Mucosa of descending colon (tissue), 3 donors: ENCODE results near the gene INTS6L. TPM values are rescaled to one million over a fixed set of nuclear protein-coding genes. Genes with fewer than 3 reads are reported as not detected.

Experiments used
- ATAC-seq: fragments of 200-7000 bp; cut with Tn5 transposase; one replicate; pipeline ENCODE4 v1.9.1; 2020; ENCODE audit warnings: mild to moderate bottlenecking, moderate library complexity
- DNase-seq, 3 donors: peaks; one replicate each; pipeline ENCODE4 v3.0.0-alpha.2; 2020
- H3K36me3 ChIP-seq: fragments of 200-600 bp; one replicate; pipeline ENCODE4 v1.8.0; 2021; ENCODE audit warnings: low read depth, mild to moderate bottlenecking
- H3K4me1 ChIP-seq: fragments of 200-600 bp; one replicate; pipeline ENCODE4 v1.8.0; 2021; ENCODE audit warnings: low read depth, mild to moderate bottlenecking
- H3K4me3 ChIP-seq: fragments of 200-600 bp; one replicate; pipeline ENCODE4 v1.8.0; 2021; ENCODE audit warnings: mild to moderate bottlenecking
- H3K9me3 ChIP-seq: fragments of 200-600 bp; one replicate; pipeline ENCODE4 v1.8.0; 2021; ENCODE audit warnings: mild to moderate bottlenecking
- CTCF ChIP-seq: fragments of 200-600 bp; IDR thresholded peaks from one replicate; pipeline ENCODE4 v1.8.0; 2022; ENCODE audit warnings: antibody characterized with exemption, mild to moderate bottlenecking
- intact Hi-C, 2 donors: fragments of 100-400 bp; cut with DNase I in 1 of 2; cut with micrococcal nuclease in 1 of 2; formaldehyde crosslinking; loops; one replicate each; pipeline versions ENCODE4 v1.11.0 to v1.11.1; 2022; cut with DNase I, micrococcal nuclease
- total RNA-seq, 3 donors: library from RNA; stranded (reverse); fragmentation: NEBNext Ultra II Directional in 2 of 3; extraction: Animal tissue kit (Norgen Biotek cat#: 25700) in 2 of 3; gene quantifications; one replicate each; pipeline versions ENCODE4 v1.2.1 to v1.2.4, GENCODE V29; 2021 to 2023
- donor health status: DM: no; HTN: no; CAD: no; lungs with moderate emphysema.
- donor health status: DM: no; HTN: no; CAD: no.
- donor health status: DM: no; HTN: yes; CAD: no.

INTS6L gene
- total RNA-seq, 3 donors from 2014 or later, result 14.2 to 19.8 (median 15.0) TPM

GRCh38 chrX:135484641-135485289 is 35.7 kb upstream of the INTS6L start:
- ATAC-seq, result no peak
- H3K4me3 ChIP-seq, result no peak overlapping the region
- H3K9me3 ChIP-seq, result no peaks in the 10 kb centered on the region
- H3K4me1 ChIP-seq, result no peaks in the 10 kb centered on the region
- no peak for TF ChIP-seq CTCF
- no peaks in the 10 kb centered on the region for H3K36me3 ChIP-seq
- DNase-seq, result peak in 1 of 3 donors; percentile 35
- intact Hi-C loops, result loop anchor here in 1 of 2 donors (10.0 kb wide), 1 partner anchor 90 kb away; no protein-coding TSS in a partner anchor

GRCh38 chrX:135489542-135489941 is 30.9 kb upstream of the INTS6L start:
- H3K4me1 ChIP-seq, result no peaks in the 10 kb centered on the region
- no peak overlapping the region for H3K4me3 ChIP-seq
- no peak for ATAC-seq
- no peaks in the 10 kb centered on the region for H3K9me3 ChIP-seq
- intact Hi-C loops, result loop anchor here in 1 of 2 donors (10.0 kb wide), 1 partner anchor 85 kb away; no protein-coding TSS in a partner anchor
- no peaks in the 10 kb centered on the region for H3K36me3 ChIP-seq
- no peak for TF ChIP-seq CTCF
- DNase-seq, result no peak

- intact Hi-C loops, result no loop called here
- Histone ChIP-seq H3K4me3 (no peak overlapping the region), H3K4me1 (no peaks in the 10 kb centered on the region), H3K9me3 (no peaks in the 10 kb centered on the region), H3K36me3 (no peaks in the 10 kb centered on the region)
- TF ChIP-seq CTCF, result no peak
- ATAC-seq (no peak), DNase-seq (no peak)
Observed at GRCh38 chrX:135490979-135491514, 29.4 kb upstream of the INTS6L start.

- no peak overlapping the region for H3K4me3 ChIP-seq
- TF ChIP-seq CTCF, result no peak
- intact Hi-C loops, result no loop called here
- H3K4me1 ChIP-seq, result no peaks in the 10 kb centered on the region
- ATAC-seq (no peak), DNase-seq (no peak)
- no peaks in the 10 kb centered on the region for H3K36me3 ChIP-seq
- H3K9me3 ChIP-seq, result no peaks in the 10 kb centered on the region
Observed at GRCh38 chrX:135494453-135494852, 26.0 kb upstream of the INTS6L start.

GRCh38 chrX:135497736-135498135 is 22.7 kb upstream of the INTS6L start:
- no peak for ATAC-seq
- Histone ChIP-seq H3K4me1 (no peaks in the 10 kb centered on the region), H3K36me3 (no peaks in the 10 kb centered on the region), H3K4me3 (no peak overlapping the region), H3K9me3 (no peaks in the 10 kb centered on the region)
- intact Hi-C loops, result no loop called here
- no peak for DNase-seq
- TF ChIP-seq CTCF, result no peak
